ENCODE measurements around the gene SAMD14. TPM values are rescaled to one million over a fixed set of nuclear protein-coding genes. Genes with fewer than 3 reads are reported as not detected.

SAMD14 gene
- total and polyA plus RNA-seq, 12 donors = 1.1 to 12.6 (median 3.3) TPM

DNA sequence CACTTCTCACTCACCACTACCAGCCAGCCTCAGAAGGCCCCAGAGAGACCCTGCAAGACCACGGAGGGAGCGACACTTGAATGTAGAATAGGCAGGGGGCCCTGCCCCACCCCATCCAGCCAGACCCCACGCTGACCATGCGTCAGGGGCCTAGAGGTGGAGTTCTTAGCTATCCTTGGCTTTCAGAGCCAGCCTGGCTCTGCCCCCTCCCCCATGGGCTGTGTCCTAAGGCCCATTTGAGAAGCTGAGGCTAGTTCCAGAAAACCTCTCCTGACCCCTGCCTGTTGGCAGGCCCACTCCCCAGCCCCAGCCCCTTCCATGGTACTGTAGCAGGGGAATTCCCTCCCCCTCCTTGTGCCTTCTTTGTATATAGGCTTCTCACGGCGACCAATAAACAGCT is 39.9 kb downstream of the SAMD14 start:
- no peaks in the 10 kb centered on the region for H3K9me3 ChIP-seq (replicated peaks in 1 of 3)
- H3K27me3 ChIP-seq = no peaks in the 10 kb centered on the region
- H3K4me1 ChIP-seq (replicated peaks in 1 of 2) = no peaks in the 10 kb centered on the region
- peaks cover 0 to 25% of the 10 kb centered on the region in 2 donors for H3K36me3 ChIP-seq (replicated peaks in 1 of 2)
- no peak for DNase-seq
- no peak overlapping the region for H3K27ac ChIP-seq
- no peak overlapping the region for H3K4me3 ChIP-seq
- TF ChIP-seq CTCF (IDR thresholded peaks at IDR 0.05) (no peak), POLR2A (IDR thresholded peaks at IDR 0.05) (no peak)
- 69 to 87% (median 83%) methylated on average over 4 to 6 of the region's 6 CpGs for WGBS, 4 donors
- intact Hi-C loops (cut with DNase I) = no loop called here

GRCh38 chr17:50088952-50089825 is 40.8 kb downstream of the SAMD14 start:
- peaks cover 0 to 25% of the 10 kb centered on the region in 2 donors for H3K36me3 ChIP-seq (replicated peaks in 1 of 2)
- intact Hi-C loops (cut with DNase I) = loop anchor here (2.0 kb wide), 1 partner anchor 62 kb away; no protein-coding TSS in a partner anchor
- no peak overlapping the region for H3K27ac ChIP-seq
- no peaks in the 10 kb centered on the region for H3K27me3 ChIP-seq
- DNase-seq = no peak
- TF ChIP-seq POLR2A (IDR thresholded peaks at IDR 0.05) (no peak), CTCF (IDR thresholded peaks at IDR 0.05) (no peak)
- no peaks in the 10 kb centered on the region for H3K9me3 ChIP-seq (replicated peaks in 1 of 3)
- H3K4me3 ChIP-seq = no peak overlapping the region
- WGBS, 4 donors = 82 to 86% (median 85%) methylated on average over 18 to 25 of the region's 25 CpGs
- no peaks in the 10 kb centered on the region for H3K4me1 ChIP-seq (replicated peaks in 1 of 2)

DNA sequence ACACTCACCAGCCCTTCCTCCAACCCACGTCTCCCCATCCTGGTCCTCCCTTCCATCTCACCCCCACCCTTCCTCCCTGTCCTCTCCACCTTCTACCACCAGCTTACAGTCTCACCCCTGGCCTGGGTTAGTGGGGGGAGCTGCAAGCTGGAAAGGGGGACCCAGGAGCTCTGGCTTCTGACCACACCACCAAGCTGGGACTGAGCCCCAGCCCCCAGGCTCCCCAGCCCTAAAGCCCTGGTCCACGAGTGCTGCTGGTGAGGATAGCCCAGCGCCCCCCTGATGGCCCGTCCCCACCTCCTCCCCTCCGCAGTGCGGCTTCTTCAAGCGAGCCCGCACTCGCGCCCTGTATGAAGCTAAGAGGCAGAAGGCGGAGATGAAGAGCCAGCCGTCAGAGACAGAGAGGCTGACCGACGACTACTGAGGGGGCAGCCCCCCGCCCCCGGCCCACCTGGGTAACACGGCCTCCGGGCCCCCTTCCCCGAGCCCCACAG is 42.0 kb downstream of the SAMD14 start:
- Histone ChIP-seq H3K4me1 (replicated peaks in 1 of 2) (no peaks in the 10 kb centered on the region), H3K36me3 (replicated peaks in 1 of 2) (peaks cover 0 to 25% of the 10 kb centered on the region in 2 donors), H3K9me3 (replicated peaks in 1 of 3) (no peaks in the 10 kb centered on the region), H3K4me3 (no peak overlapping the region), H3K27me3 (no peaks in the 10 kb centered on the region), H3K27ac (no peak overlapping the region)
- intact Hi-C loops (cut with DNase I) = loop anchor here (2.0 kb wide), 1 partner anchor 61 kb away; no protein-coding TSS in a partner anchor
- DNase-seq = no peak
- no peak for TF ChIP-seq CTCF (IDR thresholded peaks at IDR 0.05)
- TF ChIP-seq POLR2A (IDR thresholded peaks at IDR 0.05) = no peak
- 75 to 90% (median 83%) methylated on average over 10 to 19 of the region's 19 CpGs for WGBS, 4 donors

GRCh38 chr17:50087246-50087911 is 42.6 kb downstream of the SAMD14 start:
- Histone ChIP-seq H3K9me3 (replicated peaks in 1 of 3) (no peaks in the 10 kb centered on the region), H3K27ac (peak overlapping the region in 1 of 5 donors; percentile 12), H3K4me3 (no peak overlapping the region), H3K36me3 (replicated peaks in 1 of 2) (peaks cover 0 to 28% of the 10 kb centered on the region in 2 donors), H3K27me3 (no peaks in the 10 kb centered on the region), H3K4me1 (replicated peaks in 1 of 2) (no peaks in the 10 kb centered on the region)
- intact Hi-C loops (cut with DNase I) = no loop called here
- 35 to 70% (median 38%) methylated on average over 3 to 10 of the region's 10 CpGs for WGBS, 4 donors
- DNase-seq = peak; percentile 72 to 89 (median 81)
- TF ChIP-seq CTCF (IDR thresholded peaks at IDR 0.05) (peak; percentile 90 to 98 (median 96)), POLR2A (IDR thresholded peaks at IDR 0.05) (no peak)
